T-cell (primary cell): ENCODE data around the gene DCC. TPM values are rescaled to one million over a fixed set of nuclear protein-coding genes. Genes with fewer than 3 reads are reported as not detected.

Experiments
- ATAC-seq, 4 experiments: fragments of 200-7000 bp in 3 of 4; fragments of 150-1000 bp in 1 of 4; cut with Tn5 transposase; replicated peaks in 1 of 4; 1 replicate in 3 of 4; 2 replicates in 1 of 4; pipeline ENCODE4 v1.10.0; 2021; ENCODE audit warnings: moderate library complexity in 3 of 4, mild to moderate bottlenecking in 2 of 4, moderate number of reproducible peaks in 1 of 4
- CTCF ChIA-PET, 2 donors: fragments of 300-600 bp; sonication (Branson Sonifier 250); formaldehyde crosslinking; loops; one replicate each; lab custom pipeline; 2022; ENCODE audit warnings: antibody characterized with exemption in 2 of 2; lab: Charles Lee
- POLR2A ChIA-PET, 2 donors: fragments of 300-600 bp; sonication (Branson Sonifier 250); formaldehyde crosslinking; loops; one replicate each; lab custom pipeline; 2022; ENCODE audit warnings: antibody characterized with exemption in 2 of 2; lab: Charles Lee
- DNase-seq, 35 experiments: peaks; one replicate each; pipeline versions ENCODE4 v3.0.0 to v3.0.0-alpha.2; 2013 to 2023
- H3K27ac ChIP-seq: one replicate; pipeline ENCODE4 v1.5.1; 2013; ENCODE audit warnings: low read length
- H3K27me3 ChIP-seq, 2 experiments: replicated peaks in 1 of 2; 1 replicate in 1 of 2; 2 replicates in 1 of 2; pipeline versions ENCODE4 v1.6.1 to v1.7.0; 2013; ENCODE audit warnings: low read length in 1 of 2, mixed read lengths in 1 of 2; ENCODE audit not compliant: control insufficient read depth in 2 of 2, insufficient read depth in 2 of 2; ENCODE audit errors: extremely low read depth in 1 of 2
- H3K36me3 ChIP-seq, 2 donors: 1 replicate in 1 of 2; 2 replicates in 1 of 2; pipeline versions ENCODE4 v1.6.1 to v1.7.0; 2013; ENCODE audit warnings: low read length in 1 of 2; ENCODE audit not compliant: control insufficient read depth in 2 of 2, insufficient read depth in 1 of 2; ENCODE audit errors: extremely low read depth in 1 of 2
- H3K4me1 ChIP-seq, 2 experiments: 1 replicate in 1 of 2; 2 replicates in 1 of 2; pipeline versions ENCODE4 v1.6.1 to v1.7.0; 2013; ENCODE audit warnings: low read length in 2 of 2, mixed read lengths in 1 of 2; ENCODE audit not compliant: insufficient read depth in 2 of 2, control insufficient read depth in 1 of 2; ENCODE audit errors: extremely low read depth in 1 of 2
- H3K4me3 ChIP-seq, 2 donors: 1 replicate in 1 of 2; 2 replicates in 1 of 2; pipeline versions ENCODE4 v1.5.1 to v1.7.0; 2013; ENCODE audit warnings: mild to moderate bottlenecking in 2 of 2, low read length in 1 of 2, moderate library complexity in 1 of 2; ENCODE audit not compliant: control insufficient read depth in 1 of 2; ENCODE audit errors: extremely low read depth in 1 of 2
- H3K9me3 ChIP-seq: 2 replicates; pipeline ENCODE4 v1.7.0; 2013
- H3K27ac Mint-ChIP-seq, 2 donors: one replicate each; pipeline ENCODE4 v1.8.0; 2020 to 2021; ENCODE audit warnings: mild to moderate bottlenecking in 2 of 2, mixed read lengths in 2 of 2
- H3K27me3 Mint-ChIP-seq, 2 donors: one replicate each; pipeline ENCODE4 v1.8.0; 2021 to 2022; ENCODE audit warnings: mixed read lengths in 2 of 2
- H3K36me3 Mint-ChIP-seq: one replicate; pipeline ENCODE4 v1.8.0; 2021; ENCODE audit warnings: mixed read lengths
- H3K4me1 Mint-ChIP-seq, 3 donors: one replicate each; pipeline ENCODE4 v1.8.0; 2020 to 2022; ENCODE audit warnings: mixed read lengths in 3 of 3, mild to moderate bottlenecking in 1 of 3
- H3K4me3 Mint-ChIP-seq, 3 donors: one replicate each; pipeline ENCODE4 v1.8.0; 2020 to 2022; ENCODE audit warnings: mild to moderate bottlenecking in 3 of 3, mixed read lengths in 3 of 3, moderate library complexity in 3 of 3
- H3K9me3 Mint-ChIP-seq, 3 donors: one replicate each; pipeline ENCODE4 v1.8.0; 2020 to 2022; ENCODE audit warnings: mixed read lengths in 3 of 3
- WGBS: methylation state at CpG from one replicate; pipeline ENCODE4 v1.1.5; 2013; ENCODE audit warnings: missing lambda C conversion rate; ENCODE audit not compliant: insufficient coverage; 5-methylcytosine and 5-hydroxymethylcytosine counted together
- total RNA-seq, 35 experiments: library from RNA in 6 of 35; stranded (reverse) in 6 of 35; fragments of 120-200 nt in 1 of 35; gene quantifications; one replicate each; pipeline versions ENCODE4 v1.2.1 to v1.2.4 and lab custom pipeline; 2013 to 2026

DCC gene
- total RNA-seq, 5 donors from 2014 or later (not counting 1 experiment from before 2014, with no cell fraction given), result not detected

DNA sequence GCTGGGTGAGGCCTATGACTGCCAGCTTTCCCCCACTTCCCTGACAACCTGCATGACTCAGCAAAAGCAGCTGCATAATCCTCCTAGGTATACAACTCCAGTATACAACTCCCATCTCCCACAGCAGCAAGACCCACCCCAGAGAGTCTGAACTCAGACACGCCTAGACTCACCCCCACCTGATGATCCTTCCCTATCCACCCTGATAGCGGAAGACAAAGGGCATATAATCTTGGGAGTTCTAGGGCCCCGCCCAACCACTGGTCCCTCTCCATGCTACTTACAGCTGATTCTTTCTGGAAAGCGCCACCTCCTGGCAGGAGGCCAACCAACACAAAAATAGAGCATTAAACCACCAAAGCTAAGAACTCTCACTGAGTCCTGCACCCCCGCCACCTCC is 296.5 kb downstream of the DCC start:
- no peaks in the 10 kb centered on the region for H3K27me3 ChIP-seq
- Mint-ChIP-seq H3K27me3 (no peaks in the 10 kb centered on the region), H3K4me1 (no peaks in the 10 kb centered on the region), H3K4me3 (no peak overlapping the region), H3K9me3 (peaks cover 18 to 27% (median 26%) of the 10 kb centered on the region in 3 donors), H3K27ac (no peak overlapping the region), H3K36me3 (no peaks in the 10 kb centered on the region)
- DNase-seq (no peak), ATAC-seq (no peak)
- H3K9me3 ChIP-seq, result no peaks in the 10 kb centered on the region
- H3K36me3 ChIP-seq, result no peaks in the 10 kb centered on the region
- 83% methylated on average over 4 of the region's 5 CpGs for WGBS
- ChIA-PET POLR2A (no interaction called here), CTCF (no interaction called here)
- no peak overlapping the region for H3K27ac ChIP-seq
- H3K4me3 ChIP-seq, result no peak overlapping the region
- H3K4me1 ChIP-seq, result no peaks in the 10 kb centered on the region

- Mint-ChIP-seq H3K27me3 (no peaks in the 10 kb centered on the region), H3K9me3 (peaks cover 7 to 20% (median 8%) of the 10 kb centered on the region in 3 donors), H3K4me3 (no peak overlapping the region), H3K4me1 (no peaks in the 10 kb centered on the region), H3K27ac (no peak overlapping the region), H3K36me3 (no peaks in the 10 kb centered on the region)
- POLR2A ChIA-PET, result no interaction called here
- Histone ChIP-seq H3K27ac (no peak overlapping the region), H3K36me3 (no peaks in the 10 kb centered on the region), H3K27me3 (no peaks in the 10 kb centered on the region), H3K4me3 (no peak overlapping the region), H3K4me1 (no peaks in the 10 kb centered on the region), H3K9me3 (no peaks in the 10 kb centered on the region)
- ATAC-seq (no peak), DNase-seq (no peak)
- 80% methylated on average over 4 of the region's 4 CpGs for WGBS
- CTCF ChIA-PET, result no interaction called here
Observed at GRCh38 chr18:52648201-52648600, 308.2 kb downstream of the DCC start.

DNA sequence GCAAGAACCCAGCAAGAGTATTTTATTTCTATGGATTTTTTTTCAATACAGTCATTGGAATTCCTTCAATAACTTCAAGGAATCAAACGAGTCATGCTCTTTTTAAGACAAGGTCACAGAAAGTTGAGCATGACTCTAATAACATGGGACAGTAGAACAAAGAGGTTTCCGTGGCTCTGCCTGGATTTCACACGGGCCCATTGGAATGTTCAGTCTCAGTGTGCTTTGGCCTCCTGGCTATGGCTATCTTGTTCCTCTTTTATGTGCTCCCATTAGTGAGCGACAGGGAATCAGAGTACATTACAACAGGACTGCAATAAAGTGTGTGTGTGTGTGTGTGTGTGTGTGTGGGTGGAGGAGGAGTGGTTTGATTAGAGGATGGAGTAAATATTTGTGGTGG is 312.4 kb downstream of the DCC start:
- H3K9me3 Mint-ChIP-seq, result peaks cover 0 to 13% (median 9%) of the 10 kb centered on the region in 3 donors
- Histone ChIP-seq H3K27ac (no peak overlapping the region), H3K36me3 (no peaks in the 10 kb centered on the region), H3K4me1 (no peaks in the 10 kb centered on the region), H3K4me3 (no peak overlapping the region), H3K9me3 (no peaks in the 10 kb centered on the region), H3K27me3 (no peaks in the 10 kb centered on the region)
- POLR2A ChIA-PET, result no interaction called here
- H3K4me1 Mint-ChIP-seq, result no peaks in the 10 kb centered on the region
- no peaks in the 10 kb centered on the region for H3K36me3 Mint-ChIP-seq
- no peaks in the 10 kb centered on the region for H3K27me3 Mint-ChIP-seq
- CTCF ChIA-PET, result no interaction called here
- no peak overlapping the region for H3K4me3 Mint-ChIP-seq
- DNase-seq (no peak), ATAC-seq (no peak)
- H3K27ac Mint-ChIP-seq, result no peak overlapping the region
- 73% methylated on average over 3 of the region's 4 CpGs for WGBS

DNA sequence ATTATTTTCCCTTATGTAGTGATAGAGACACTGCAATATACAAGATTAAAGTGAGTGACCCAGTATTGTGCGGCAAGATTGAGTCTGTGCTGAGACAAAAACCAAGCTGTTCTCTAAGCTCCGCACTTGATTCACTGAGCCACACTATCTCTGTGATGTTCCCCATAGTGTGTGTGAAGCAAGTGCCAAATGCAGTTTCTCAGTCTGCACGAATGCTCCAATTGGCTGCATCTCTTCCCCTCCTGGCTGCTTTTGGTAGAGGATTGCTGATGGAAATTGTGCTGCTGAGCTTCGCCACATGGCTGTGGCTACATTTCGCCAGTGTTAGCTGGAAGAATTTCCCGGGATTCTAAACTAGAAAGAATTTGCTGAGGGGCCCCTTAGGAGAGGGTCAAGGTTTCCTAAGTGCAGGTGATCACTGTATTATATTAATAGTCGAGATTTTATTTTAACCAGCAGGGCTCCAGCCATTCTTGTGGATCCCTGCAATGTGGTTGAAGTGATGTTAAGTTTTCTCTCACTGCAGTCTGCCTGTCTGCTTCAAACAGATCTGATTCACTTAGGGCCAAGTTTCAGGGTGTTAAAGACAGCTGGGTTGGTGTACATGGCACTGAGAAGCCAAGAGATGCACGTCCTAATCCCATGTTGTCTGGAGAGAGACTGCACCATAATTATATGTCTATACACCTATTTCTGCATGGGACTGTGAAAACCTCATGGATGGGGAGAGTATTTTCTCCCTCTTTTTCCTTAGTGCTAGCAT is 317.2 kb downstream of the DCC start:
- no peak overlapping the region for H3K4me3 Mint-ChIP-seq
- H3K4me1 Mint-ChIP-seq, result no peaks in the 10 kb centered on the region
- ATAC-seq, result no peak
- WGBS, result 73% methylated on average over 5 of the region's 8 CpGs
- H3K9me3 ChIP-seq, result no peaks in the 10 kb centered on the region
- CTCF ChIA-PET, result no interaction called here
- H3K36me3 ChIP-seq, result no peaks in the 10 kb centered on the region
- H3K27me3 ChIP-seq, result no peaks in the 10 kb centered on the region
- H3K9me3 Mint-ChIP-seq, result peaks cover 5 to 9% (median 9%) of the 10 kb centered on the region in 3 donors
- H3K27ac ChIP-seq, result no peak overlapping the region
- H3K27me3 Mint-ChIP-seq, result no peaks in the 10 kb centered on the region
- DNase-seq, result no peak
- H3K4me1 ChIP-seq, result no peaks in the 10 kb centered on the region
- H3K4me3 ChIP-seq, result no peak overlapping the region
- no peak overlapping the region for H3K27ac Mint-ChIP-seq
- POLR2A ChIA-PET, result no interaction called here
- H3K36me3 Mint-ChIP-seq, result no peaks in the 10 kb centered on the region

GRCh38 chr18:52667463-52668065 is 327.6 kb downstream of the DCC start:
- Histone ChIP-seq H3K36me3 (no peaks in the 10 kb centered on the region), H3K27ac (no peak overlapping the region), H3K4me1 (no peaks in the 10 kb centered on the region), H3K27me3 (no peaks in the 10 kb centered on the region), H3K4me3 (no peak overlapping the region), H3K9me3 (no peaks in the 10 kb centered on the region)
- CTCF ChIA-PET, result no interaction called here
- H3K9me3 Mint-ChIP-seq, result peaks cover 2 to 17% (median 16%) of the 10 kb centered on the region in 3 donors
- DNase-seq (no peak), ATAC-seq (no peak)
- H3K4me1 Mint-ChIP-seq, result no peaks in the 10 kb centered on the region
- H3K36me3 Mint-ChIP-seq, result no peaks in the 10 kb centered on the region
- no peak overlapping the region for H3K4me3 Mint-ChIP-seq
- no peaks in the 10 kb centered on the region for H3K27me3 Mint-ChIP-seq
- 50% methylated on average over 1 of the region's 4 CpGs for WGBS
- H3K27ac Mint-ChIP-seq, result no peak overlapping the region
- POLR2A ChIA-PET, result interaction anchor here in 1 of 2 donors (0.6 kb wide), 1 partner anchor 165 kb away, joined by 3 read pairs; no protein-coding TSS in a partner anchor

DNA sequence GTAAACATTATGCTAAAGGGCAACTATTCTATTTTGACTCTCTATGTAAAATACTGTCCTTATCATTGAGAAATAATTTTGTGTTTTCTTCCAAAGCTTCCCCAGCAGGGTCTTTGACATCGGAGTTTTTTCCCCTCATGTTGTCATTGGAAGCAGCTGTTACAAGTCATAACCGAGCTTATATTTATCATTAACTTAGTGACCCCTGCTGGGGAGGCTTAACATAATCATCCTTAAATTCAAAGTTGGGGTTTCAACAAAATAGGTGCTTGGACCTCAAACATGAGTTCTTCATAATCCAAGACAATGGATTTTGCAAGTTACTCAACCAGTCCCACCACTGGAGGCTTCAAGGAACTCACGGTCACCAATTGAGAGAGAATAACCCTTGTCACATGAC is 330.9 kb downstream of the DCC start:
- H3K9me3 ChIP-seq, result no peaks in the 10 kb centered on the region
- no CpG with 5 or more reads among the region's 3 CpGs for WGBS
- POLR2A ChIA-PET, result no interaction called here
- Mint-ChIP-seq H3K27ac (no peak overlapping the region), H3K27me3 (no peaks in the 10 kb centered on the region), H3K36me3 (no peaks in the 10 kb centered on the region), H3K9me3 (peaks cover under 1 to 12% (median 9%) of the 10 kb centered on the region in 3 donors), H3K4me1 (no peaks in the 10 kb centered on the region), H3K4me3 (no peak overlapping the region)
- ATAC-seq, result no peak
- H3K4me1 ChIP-seq, result no peaks in the 10 kb centered on the region
- H3K27me3 ChIP-seq, result no peaks in the 10 kb centered on the region
- CTCF ChIA-PET, result no interaction called here
- DNase-seq, result no peak
- no peak overlapping the region for H3K4me3 ChIP-seq
- H3K36me3 ChIP-seq, result no peaks in the 10 kb centered on the region
- no peak overlapping the region for H3K27ac ChIP-seq
